ENCODE data around the gene TMX1.

Gene TMX1

GRCh38 chr14:51207621-51208020 lies 32.4 kb upstream of the TMX1 start:
- DNase-seq (ENCODE audit: low read depth), result no peak
- no peak overlapping the region for H3K4me3 ChIP-seq (ENCODE audit: low read length)
- no peak for TF ChIP-seq CTCF (IDR thresholded peaks at IDR 0.05; ENCODE audit: insufficient read depth, low read depth, low read length, missing control alignments)

GRCh38 chr14:51208982-51209381 lies 31.1 kb upstream of the TMX1 start:
- no peak for DNase-seq (ENCODE audit: low read depth)
- H3K4me3 ChIP-seq (ENCODE audit: low read length), result no peak overlapping the region
- TF ChIP-seq CTCF (IDR thresholded peaks at IDR 0.05; ENCODE audit: insufficient read depth, low read depth, low read length, missing control alignments), result no peak

DNA sequence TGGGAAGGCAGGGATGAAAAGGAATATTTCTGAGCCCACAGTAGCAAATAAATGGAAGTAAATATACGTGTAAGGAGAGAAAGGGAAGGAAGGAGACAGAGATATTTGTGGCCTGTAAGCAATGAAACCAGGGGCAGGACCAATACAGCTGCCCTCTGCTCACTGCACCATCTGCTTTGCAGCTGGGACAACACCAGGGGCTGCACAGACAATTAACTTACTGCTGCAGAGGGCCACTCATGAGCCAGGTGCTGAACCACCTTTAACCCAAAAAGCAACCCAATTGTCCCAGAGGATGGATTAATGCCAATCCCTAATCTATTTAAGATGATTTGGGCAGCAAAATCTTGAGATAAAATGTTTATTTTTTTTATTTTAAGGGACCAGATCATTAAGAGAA lies 30.6 kb upstream of the TMX1 start:
- H3K4me3 ChIP-seq (ENCODE audit: low read length), result no peak overlapping the region
- no peak for TF ChIP-seq CTCF (IDR thresholded peaks at IDR 0.05; ENCODE audit: insufficient read depth, low read depth, low read length, missing control alignments)
- DNase-seq (ENCODE audit: low read depth), result no peak

- TF ChIP-seq CTCF (IDR thresholded peaks at IDR 0.05; ENCODE audit: insufficient read depth, low read depth, low read length, missing control alignments), result no peak
- H3K4me3 ChIP-seq (ENCODE audit: low read length), result no peak overlapping the region
- no peak for DNase-seq (ENCODE audit: low read depth)
Observed at GRCh38 chr14:51210594-51210993, 29.5 kb upstream of the TMX1 start.

DNA sequence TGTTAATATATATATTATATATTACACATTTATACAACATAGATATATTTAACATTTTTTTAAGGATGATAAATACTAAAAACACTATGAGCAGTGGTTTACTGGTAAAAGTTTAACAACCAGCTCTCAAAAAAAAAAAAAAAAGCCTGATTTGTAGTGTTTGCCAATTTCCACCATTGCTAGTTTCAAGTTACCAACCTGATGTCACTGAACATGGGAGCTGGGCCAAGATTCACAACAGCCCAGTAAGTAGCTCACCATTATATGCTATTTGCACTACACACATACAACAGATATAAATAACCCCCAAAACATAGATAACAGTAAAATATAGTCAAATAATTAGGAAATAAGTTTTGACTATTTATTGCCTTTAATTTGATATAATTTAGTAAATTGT lies 28.9 kb upstream of the TMX1 start:
- no peak for TF ChIP-seq CTCF (IDR thresholded peaks at IDR 0.05; ENCODE audit: insufficient read depth, low read depth, low read length, missing control alignments)
- no peak overlapping the region for H3K4me3 ChIP-seq (ENCODE audit: low read length)
- DNase-seq (ENCODE audit: low read depth), result peak; percentile 20

DNA sequence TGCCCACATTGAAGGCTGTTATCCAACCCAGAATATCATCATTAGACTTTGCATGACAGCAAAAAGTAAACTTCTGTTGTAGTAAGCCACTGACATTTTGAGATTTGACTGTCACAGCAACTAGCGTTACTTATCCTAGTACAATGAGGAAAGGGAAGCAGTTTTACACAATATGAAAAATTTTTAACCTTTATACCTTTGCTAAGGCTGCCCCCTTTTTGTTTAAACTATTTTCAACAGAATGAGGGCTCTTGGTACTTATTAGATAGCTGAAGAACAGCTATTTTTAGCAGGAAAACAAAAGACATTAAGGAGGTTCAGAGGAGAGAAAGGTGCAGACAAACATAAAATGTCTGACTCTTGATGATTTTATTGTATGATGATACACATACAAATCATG lies 23.4 kb upstream of the TMX1 start:
- DNase-seq (ENCODE audit: low read depth), result no peak
- H3K4me3 ChIP-seq (ENCODE audit: low read length), result no peak overlapping the region
- TF ChIP-seq CTCF (IDR thresholded peaks at IDR 0.05; ENCODE audit: insufficient read depth, low read depth, low read length, missing control alignments), result no peak

All from epithelial cell of esophagus (primary cell).